Hematopoietic multipotent progenitor cell (in vitro differentiated cells): Measurements from ENCODE around the gene TBC1D1. TPM values are rescaled to one million over a fixed set of nuclear protein-coding genes. Genes with fewer than 3 reads are reported as not detected.

Experiments used
- DNase-seq, 3 donors: peaks; one replicate each; pipeline ENCODE4 v3.0.0-alpha.2; 2011 to 2015; ENCODE audit warnings: low read depth in 2 of 3, low spot score in 2 of 3
- total RNA-seq: library from RNA; depleted of rRNA; stranded (reverse); fragments of >200 nt; gene quantifications from one replicate; pipeline ENCODE4 v1.2.3, GENCODE V29; 2012

TBC1D1 gene
- total RNA-seq, 1 donor: 75.4 TPM

DNA sequence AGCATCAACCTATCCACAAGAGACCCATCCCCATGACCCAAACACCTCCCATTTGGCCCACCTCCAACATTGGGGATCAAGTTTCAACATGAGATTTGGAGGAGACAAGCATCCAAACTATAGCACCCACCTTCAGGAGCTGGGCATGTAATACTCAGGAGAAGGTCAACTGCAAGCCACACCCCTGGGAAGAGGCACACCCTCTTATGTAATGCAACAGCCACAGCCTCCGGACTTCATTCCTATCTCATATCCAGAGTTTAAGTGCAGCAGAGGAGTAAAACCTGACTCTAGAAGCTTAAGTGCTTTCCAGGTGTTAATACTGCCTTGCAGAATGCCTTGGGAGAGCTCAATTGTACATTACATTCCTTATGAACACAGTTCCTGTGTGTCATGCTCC lies 266.7 kb downstream of the TBC1D1 start:
- no peak for DNase-seq

GRCh38 chr4:38160487-38161207 lies 269.8 kb downstream of the TBC1D1 start:
- peak in 2 of 3 donors; percentile 73 to 78 for DNase-seq

DNA sequence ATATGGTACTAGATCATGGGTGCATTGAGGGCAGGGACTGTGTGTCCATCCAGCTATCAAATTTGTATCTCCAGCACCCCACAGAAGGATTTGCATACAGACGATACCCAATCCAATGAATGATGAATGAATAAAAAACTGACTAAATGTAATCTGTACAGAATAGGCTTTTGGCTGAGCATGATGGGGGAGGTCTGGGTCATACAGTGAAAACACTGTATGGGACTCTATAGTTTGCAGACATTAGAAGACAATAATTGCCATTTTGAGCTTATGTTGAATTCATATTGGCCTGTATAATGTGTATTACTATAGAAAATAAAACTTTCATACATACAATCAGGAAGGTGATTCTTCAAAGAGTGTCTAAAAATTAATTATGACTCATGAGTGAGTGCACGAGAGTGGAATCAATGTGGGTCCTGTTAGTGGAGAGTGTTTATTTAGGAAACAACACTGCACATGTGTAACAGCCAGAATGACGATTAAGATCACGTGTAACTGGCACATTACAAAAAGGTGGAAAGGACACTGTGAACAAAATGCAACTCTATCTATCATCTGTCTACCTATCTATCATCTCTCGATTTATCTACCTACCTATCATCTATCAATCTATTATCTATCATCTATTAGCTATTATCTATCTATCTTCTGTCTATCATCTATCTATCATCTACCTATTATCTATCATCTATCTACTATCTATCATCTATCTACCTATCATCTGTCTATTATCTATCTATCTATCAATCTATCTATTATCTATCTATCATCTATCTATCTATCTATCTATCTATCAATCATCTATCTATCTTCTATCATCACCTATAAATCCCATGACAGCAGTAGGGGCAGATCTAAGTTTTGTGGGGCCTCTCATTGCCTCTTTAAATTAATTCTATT lies 270.6 kb downstream of the TBC1D1 start:
- no peak for DNase-seq

DNA sequence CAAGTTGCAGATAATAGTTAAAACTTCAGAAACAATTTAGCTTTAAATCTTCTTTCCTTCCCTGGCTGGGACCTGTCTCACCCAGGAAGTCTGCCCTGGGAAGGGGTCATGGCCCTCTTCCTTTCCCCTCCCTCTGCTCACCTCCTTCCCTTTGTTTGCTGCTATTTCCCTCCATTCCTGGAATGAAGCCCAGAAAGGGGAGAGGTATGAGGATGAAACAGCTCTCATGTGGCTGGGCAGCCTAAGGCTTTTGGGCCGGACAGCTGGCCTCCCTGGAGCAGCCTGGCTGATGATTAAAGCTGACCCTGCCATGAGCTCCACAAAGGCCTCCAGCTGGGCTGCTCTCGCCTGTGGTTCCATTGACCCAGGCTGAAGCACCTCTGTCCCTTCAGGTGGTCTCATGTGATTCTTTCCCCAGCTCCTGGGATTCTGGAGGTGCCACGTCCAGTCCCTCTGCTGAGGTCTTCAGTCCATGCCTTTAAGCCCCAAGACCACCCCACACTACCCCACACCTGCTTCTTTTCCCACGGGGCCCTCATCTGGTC lies 271.4 kb downstream of the TBC1D1 start:
- no peak for DNase-seq

DNA sequence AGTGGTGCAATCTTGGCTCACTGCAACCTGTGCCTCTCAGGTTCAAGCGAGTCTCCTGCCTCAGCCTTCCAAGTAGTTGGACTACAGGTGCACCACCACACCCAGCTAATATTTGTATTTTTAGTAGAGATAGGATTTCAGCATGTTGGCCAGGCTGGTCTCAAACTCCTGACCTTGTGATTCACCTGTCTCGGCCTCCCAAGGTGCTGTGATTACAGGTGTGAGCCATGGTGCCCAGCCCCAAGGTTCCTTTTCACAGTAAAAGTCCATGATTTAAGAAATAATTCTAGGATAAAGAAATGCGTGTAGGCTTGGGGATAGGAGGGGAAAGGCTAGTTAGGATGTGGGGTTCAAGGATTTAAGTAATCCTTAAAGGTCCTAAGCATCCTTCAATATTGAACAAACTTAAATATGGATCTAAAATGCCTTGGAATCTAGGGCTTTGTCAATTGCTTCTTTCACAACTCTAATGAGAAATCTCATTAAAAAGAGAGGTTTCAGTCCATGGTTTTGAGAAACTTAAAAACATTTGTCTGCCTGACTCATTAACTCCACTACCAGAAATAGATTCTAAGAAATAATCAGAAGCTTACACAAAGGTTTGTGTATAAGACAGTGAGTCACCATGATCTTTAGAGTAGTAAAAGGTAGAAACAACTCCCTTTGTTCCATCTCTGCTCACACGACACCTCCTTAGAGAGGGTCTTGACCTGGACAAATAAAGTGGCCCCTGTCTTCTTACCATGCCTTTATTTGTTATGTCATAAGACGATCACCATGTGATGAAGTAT lies 272.5 kb downstream of the TBC1D1 start:
- DNase-seq: no peak

GRCh38 chr4:38164346-38164745 lies 273.5 kb downstream of the TBC1D1 start:
- DNase-seq: no peak

GRCh38 chr4:38166082-38166481 lies 275.2 kb downstream of the TBC1D1 start:
- peak in 2 of 3 donors; percentile 22 to 69 for DNase-seq

- peak in 1 of 3 donors; percentile 57 for DNase-seq
Observed at GRCh38 chr4:38166768-38167167, 275.9 kb downstream of the TBC1D1 start.

- no peak for DNase-seq
Observed at GRCh38 chr4:38167973-38168372, 277.1 kb downstream of the TBC1D1 start.

- DNase-seq: no peak
Observed at GRCh38 chr4:38169524-38169923, 278.6 kb downstream of the TBC1D1 start.

DNA sequence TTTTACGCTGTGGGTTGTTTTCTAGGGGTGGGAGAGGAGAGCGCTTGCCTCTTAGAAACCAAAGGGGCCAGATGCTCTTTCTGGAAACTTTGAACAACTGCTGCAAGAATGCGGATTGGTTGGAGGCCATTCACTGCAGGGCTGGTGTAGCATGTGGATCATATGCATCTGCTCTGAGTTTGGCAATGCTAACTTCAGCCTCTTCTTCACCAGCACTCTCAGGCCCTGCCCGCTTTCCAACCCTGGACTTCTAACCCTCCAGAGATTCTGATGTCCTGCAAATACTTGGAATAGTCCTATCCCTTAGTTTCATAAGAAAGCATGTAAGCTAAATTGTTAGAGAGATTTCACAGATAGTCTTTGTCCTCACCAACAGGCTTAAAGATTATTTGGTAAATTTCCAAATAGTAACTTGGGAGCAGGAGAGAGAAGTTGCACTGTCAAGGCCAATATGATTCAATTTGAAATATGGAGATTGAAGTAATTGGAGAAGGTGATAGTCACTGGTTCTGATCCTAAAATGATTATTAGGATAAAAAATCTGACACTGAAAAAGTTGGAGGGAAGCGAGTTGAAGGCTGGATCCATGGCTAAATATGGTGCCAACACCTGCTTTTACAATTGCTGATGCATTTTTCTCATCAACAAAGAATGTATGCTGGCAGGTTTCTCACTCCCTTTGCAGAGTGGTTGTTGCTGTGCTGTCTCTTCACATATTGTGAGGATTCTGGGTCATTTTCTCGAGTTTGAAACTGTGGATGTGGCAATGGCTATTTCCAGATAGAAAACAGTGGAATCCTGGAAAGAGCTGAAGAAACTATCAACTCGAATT lies 279.7 kb downstream of the TBC1D1 start:
- DNase-seq: no peak

GRCh38 chr4:38172078-38172477 lies 281.2 kb downstream of the TBC1D1 start:
- no peak for DNase-seq

- no peak for DNase-seq
Observed at GRCh38 chr4:38173935-38174518, 283.1 kb downstream of the TBC1D1 start.

DNA sequence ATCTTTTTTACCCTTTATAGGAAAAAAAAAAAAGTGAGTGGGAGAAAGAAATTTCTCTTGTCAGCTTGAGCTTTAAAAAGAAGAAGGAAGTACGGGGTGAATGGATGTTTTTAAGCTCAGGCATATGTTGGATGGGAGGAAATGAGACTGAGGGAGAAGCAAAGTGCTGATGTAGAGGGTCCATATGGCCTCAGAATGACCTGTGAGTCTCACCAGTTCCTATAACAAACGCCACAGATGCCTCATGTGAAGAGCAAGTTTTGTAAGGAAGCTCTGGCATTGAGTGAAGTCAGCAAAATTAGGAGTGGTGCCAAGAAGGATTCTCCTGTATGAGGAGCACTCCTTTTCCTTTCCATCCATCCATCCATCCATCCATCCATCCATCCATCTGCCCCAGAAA lies 283.9 kb downstream of the TBC1D1 start:
- peak in 2 of 3 donors; percentile 30 to 68 for DNase-seq

DNA sequence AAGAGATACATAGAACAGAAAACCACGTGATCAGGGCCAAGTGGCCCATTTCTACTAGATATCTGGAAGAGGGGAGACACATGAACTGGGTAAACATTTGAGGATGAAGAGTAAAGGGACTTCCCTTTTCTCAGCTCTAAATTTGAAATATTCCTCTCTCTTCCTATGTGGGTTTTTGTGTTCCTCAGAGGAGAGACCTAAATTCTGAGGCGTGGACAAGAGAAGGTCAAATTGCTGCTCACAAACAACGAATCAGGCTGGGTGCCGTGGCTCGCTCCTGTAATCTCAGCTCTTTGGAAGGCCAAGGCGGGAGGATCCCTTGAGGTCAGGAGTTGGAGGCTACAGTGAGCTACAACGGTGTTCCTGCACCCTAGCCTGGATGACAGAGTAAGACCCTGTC lies 285.3 kb downstream of the TBC1D1 start:
- no peak for DNase-seq

DNA sequence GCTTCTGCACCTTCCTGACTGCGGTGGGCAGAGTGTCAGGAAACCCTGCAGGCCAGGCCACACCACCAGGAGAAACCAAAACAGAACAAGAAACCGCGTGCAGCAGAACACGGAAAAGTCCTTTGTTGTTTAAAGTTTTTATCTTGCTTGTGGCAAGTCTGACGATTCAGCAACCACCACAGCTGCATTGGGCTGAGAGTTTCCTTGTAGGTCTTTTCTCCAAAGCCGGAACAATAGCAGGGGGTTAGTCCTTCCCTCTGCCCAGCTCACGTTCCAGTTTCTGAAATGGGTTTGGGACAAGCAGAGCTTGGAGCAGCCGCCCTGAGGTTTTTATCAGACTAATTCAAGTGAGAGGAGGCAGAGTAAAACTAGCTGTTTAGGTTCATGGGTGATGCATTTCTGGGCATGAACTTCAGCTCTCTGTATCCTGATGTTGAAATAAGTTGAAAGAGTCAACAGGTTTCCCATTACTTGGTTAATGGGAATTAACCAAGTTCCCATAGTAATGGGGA lies 286.2 kb downstream of the TBC1D1 start:
- peak in 2 of 3 donors; percentile 68 to 79 for DNase-seq

DNA sequence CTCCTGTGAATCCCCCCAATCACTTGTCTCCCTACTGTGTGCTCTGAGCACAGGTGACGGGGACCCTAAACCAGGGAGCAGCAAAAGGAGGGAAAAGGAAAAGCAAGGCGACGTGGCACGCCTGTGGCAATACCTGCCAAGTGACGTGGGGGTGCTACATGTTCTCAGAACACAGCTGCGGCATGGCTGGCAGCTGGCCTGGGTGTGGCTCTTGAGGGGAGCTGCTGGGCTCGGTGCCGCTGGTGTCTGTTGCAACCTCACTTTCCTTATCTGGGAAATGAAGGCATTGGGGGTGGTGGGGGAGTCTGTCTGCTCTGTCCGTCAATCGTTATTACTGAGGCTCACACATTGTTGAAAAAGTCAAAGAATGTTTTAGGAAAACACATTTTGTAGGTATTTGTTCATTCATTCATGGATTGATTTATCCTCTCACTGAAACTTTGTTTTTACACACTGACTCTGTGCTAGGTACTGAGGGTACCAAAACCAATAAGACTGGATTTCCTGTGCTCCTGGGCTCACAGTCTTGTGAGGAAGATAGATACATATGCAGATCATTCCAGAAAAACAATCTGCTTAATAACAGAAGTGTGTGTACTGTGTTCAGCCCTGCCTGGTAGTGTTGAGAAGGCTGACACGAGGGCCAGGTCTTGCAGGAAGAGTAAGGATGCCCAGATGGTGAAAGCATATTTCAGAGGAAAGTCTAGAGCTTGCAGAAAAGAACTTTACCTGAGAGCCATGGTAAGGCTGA lies 286.9 kb downstream of the TBC1D1 start:
- DNase-seq: peak in 2 of 3 donors; percentile 56 to 68

DNA sequence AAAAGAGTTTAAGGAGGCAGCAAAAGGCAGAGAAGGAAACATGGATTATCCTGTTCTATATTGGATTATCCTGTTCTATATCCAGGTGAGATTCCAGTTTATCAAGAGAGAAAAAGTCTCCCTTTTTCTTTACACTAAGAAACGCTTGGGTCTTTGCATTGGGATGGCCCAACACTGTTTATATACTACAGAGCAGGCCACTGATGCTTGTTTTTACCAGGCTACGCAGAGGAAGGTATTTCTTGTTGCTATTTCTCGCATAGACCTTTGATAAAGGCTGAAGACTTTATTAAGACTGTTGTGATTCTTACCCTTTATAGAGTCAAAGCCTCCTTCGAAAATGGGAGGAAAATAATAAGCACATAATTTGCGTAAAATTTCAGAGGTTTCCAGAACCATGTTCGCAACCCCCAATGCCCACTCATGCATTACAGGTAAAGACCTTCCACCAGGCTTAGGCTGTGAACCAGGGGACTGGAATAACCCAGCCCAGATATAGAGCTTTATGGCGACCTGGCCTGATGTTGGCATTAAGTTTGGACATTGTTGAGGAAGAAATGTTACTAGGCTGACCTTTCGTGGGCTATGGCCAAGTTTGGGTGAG lies 287.6 kb downstream of the TBC1D1 start:
- DNase-seq: no peak
